ENCODE results near the gene TBL1XR1.

TBL1XR1 gene

DNA sequence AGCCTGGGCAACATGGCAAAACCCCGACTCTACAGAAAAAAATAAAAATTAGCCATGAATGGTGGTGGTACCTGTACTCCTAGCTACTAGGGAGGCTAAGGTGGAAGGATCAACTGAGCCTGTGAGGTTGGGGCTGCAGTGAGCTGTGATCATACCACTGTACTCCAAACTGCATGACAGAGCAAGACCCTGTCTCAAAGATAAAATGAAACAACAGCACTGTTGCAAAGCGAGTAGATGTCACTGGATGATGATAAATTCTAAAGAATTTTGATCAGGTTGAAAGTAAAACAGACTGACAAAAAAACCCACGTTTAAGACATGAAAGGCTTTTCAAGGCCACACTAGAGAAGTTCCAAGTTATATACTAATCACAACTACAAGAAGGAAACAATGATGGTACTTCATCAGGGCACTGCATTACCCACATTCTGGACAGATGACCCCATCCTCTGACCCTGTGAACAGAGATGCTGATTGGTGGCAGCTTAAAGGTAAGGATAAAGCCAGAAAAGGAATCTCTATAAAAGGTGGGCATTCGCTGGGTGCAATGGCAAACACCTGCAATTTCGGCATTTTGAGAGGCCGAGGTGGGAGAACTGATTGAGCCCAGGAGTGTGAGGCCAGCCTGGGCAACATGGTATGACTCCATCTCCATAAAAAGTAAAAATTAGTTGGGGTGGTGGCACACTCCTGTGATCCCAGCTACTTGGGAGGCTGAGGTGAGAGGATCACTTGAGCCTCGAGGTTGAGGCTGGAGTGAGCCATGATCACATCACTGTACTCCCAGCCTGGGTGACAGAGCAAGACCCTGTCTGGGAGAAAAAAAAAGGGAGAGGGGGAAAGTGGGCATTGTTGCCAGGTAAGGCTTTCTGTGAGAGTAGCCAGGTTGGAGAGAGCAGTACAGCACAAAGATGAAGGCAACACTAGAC is 59.2 kb downstream of the TBL1XR1 start:
- DNase-seq: no peak

DNA sequence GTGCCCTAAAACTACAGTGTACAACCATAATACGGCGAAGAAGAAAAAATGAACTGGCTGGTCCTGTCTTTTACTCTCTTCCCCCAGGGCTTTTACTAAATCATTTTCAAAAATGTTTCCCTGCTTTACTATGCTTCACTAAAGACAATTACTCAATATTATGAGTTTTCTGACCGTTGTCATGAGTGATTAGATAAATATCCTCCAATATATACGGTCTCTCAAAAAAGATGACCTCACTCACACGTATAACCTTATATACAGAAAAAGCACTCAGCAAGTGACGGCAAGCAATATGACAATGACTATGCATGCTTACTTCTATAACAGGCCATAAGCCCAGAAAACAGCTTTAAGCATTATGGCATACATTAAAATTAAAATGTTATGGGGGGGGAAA is 60.5 kb downstream of the TBL1XR1 start:
- DNase-seq: no peak

DNA sequence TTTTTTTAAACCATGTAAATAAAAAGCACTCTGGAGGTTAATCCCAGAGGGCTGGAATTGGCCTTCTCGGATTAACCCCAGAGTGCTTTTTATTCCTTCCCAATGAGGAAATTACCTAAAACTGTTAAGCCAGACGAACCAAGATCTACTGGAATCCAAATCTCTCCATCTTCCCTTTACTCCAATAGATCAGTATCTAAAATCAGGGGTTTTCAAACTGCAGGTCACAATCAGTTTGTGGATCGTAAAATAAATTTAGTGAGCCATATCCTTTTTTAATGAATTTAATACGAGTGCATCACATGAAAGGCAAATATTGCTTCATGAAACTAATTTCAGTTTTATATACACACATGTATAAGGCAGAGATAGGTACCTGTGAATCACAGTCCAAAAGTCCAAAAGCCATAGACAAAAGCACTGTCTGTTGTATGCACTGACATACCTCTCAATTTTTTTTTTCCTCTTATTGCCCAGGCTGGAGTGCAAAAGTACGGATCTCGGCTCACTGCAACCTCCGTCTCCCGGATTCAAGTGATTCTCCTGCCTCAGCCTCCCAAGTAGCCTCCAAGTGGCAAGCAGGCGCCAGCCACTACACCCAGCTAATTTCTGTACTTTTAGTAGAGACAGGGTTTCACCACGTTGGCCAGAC is 61.3 kb downstream of the TBL1XR1 start:
- no peak for DNase-seq

DNA sequence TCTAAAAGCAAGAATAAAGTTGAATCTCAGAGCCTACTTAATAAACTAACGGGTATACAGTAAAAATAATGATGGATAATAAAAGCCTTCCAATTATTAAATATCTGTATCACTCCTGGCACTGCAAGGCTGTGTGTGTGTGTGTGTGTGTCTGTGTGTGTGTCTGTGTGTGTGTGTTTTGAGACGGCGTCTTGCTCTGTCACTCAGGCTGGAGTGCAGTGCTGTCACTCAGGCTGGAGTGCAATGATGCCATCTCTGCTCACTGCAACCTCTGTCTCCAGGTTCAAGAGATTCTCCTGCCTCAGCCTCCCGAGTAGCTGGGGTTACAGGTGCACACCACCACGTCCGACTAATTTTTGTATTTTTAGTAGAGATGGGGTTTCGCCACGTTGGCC is 62.5 kb downstream of the TBL1XR1 start:
- no peak for DNase-seq

DNA sequence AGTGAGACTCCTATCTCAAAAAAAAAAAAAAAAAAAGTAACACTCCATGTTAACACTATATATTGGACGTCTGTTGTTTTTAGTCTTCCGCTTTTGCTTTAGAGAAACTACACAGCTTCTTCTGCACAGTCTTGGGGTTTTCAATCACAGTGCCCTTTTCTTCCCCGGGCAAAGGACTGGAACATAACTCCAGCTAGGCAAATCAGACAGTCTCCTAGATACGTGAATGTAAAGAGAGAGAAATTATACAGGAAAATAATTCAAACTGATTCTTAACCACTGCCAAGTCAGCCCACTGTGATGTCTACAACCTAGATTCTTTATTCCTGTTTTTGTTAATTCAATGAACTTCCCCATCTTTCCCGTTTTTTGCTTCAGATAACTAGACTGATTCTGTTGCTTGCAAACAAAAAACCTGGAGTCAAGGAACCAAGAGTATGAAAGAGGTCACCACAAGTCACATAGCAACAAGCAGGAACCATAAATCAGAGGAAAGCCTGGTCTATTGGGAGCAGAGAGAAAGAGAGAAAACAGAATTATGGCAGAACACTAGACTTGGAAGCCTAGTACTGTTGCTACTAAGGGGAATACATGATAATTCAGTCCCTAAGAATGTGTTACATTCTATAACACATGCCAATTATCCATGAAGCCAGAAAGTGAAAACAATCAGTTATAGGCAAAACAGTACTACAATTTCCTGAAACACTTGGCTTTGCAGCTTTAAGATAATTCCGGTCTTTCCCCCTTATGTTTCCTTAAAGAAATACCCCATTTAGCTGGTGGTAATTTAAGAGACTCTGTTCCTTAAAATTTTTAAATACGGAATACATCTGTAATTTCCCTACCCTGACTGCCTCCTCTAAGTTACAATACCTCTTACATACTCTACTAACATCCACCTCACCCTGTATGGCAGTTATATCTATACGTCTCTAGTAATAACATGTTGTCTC is 63.1 kb downstream of the TBL1XR1 start:
- peak; percentile 25 for DNase-seq

DNA sequence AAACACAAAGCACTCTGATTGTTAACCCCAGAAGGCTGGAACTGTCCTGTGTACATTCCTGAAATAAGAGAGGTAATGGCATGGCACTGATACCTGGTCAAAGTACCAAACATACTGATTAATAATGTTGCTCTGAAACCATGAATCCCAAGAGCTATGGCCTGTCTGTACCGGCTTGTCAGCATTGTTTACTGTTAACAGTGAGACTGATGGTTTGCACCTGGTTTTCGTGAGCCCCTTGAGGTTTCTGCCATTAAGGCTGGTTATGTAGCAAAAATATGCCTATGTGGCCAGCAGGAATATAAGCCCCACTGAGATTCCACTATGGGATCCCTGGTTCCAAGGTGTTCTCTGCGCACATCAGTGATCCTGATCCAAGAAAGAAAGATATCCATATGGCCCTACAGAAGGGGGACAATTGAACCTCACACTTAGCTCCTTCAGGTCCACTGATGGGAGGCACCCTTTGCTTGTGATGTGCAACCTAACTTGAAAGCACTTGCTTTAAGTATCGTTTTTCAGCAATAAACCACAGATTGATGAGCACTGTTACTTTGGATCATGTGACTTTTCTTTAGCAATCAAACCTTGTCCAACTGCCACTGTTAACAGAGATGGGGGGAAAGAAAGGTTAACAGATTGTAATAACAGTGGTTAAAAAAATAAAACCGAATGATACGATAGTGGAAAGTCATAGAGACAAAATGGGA is 65.2 kb downstream of the TBL1XR1 start:
- no peak for DNase-seq

DNA sequence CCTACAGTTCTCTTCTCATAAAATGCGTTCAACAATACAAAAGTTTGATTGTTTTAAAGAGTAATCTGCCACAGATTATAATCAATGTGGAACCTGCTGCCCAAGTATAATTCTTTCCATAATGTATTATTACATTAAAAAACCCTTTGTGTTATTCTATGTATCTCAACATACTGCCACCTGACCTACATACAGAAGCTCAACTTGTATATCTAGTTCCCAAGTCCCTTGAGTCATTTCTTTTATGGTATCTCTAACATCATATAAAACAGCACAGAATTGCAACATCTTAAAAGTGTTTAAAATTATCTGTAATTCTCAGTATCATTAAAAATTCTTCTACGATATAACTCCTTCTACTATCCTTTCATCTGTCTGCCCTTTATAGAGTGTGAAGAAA is 70.3 kb downstream of the TBL1XR1 start:
- no peak for DNase-seq

DNA sequence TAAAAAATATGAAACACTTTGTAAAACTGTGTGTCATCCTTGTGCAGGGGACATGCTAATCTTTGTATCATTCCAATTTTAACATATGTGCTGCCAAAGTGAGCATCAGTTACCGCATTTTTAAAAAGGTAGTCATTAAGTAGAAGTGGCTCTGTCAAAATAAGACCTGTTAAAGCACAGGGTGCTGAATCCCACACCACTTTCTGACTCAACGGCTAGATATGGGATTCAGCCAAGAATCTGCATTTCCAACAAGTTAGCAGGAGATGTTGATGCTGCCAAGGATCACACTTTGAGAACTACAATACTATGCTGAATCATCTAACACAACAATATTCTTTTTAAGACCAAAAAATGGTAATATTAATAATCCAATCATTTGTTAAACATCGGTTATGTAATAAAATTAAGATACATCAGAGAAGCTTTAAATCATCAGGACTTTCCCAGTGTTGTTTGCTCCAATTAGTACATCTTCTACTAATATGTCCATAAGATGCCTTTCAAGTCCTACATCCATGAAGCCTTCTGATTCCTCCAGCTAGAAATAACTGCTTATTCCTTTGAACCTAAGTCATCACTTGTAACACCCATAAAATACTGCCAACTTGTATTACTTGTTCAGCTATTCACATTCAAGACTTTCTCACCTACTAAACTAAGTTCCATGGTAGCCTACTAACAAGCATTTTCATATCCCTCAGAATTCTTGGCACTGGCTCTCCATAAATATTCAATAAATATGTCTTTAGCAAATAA is 71.1 kb downstream of the TBL1XR1 start:
- DNase-seq: peak; percentile 86

DNA sequence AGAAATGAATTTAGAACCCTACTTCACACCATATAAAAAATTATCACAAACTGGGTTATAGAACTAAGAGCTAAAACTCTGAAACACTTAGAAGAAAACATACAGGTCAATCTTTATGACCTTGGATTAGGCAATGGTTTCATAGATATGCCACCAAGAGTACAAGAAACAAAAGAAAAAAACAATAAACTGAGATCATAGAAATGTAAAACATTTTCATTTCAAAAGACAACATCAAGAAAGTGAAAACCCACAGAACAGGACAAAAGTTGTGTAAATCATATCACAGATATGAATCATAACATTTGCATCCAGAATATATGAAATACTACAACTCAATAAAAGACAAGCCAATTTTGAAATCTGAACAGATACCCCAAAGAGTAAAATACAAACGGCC is 72.4 kb downstream of the TBL1XR1 start:
- DNase-seq: no peak

DNA sequence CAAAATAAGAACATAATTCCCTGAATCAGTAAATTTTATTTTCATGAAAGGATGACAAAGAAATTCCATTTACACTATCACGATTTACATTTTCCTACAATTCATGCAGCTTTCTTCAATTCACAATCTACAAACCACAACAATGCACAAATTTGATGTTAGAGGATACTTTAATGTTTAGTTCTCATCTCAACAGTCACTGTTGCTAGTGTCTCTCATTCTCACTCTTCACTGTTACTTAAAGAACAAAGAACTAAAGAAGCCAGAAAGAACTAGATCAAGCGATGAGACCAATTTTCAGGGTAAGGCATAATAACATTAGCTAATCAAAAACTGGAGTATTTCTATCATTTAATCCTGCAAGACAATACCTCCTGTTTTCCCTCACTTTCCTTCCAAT is 73.5 kb downstream of the TBL1XR1 start:
- no peak for DNase-seq

DNA sequence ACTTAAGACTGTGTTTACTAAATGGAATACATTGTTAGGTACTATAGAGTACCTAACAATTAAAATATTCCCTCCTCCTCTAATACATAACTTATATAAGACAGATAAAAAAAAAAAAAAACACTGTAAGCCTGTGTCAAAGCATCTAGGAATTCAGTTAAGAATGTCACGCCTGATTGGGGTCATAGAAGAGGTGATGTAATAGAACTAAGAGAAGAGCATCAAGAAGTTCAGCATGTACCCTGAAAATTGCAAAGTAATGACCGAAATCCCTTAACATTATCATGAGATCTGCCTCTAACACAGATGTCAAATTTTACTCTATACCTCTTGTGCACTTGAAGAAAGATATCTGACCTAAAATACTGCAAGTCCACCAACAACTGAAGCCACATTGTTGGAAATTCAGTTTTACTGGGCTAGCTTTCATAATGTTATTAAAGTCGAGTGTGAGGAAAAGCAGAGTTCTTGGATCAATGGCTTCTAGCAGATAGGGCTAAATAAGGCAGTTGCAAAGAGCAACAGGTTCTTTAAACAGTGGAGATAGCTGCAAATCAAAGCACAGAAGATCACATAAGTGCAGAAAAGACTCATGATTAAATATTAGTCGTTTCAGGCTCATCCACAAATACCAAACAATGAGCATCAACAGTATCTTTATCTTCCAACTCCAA is 75.0 kb downstream of the TBL1XR1 start:
- no peak for DNase-seq

DNA sequence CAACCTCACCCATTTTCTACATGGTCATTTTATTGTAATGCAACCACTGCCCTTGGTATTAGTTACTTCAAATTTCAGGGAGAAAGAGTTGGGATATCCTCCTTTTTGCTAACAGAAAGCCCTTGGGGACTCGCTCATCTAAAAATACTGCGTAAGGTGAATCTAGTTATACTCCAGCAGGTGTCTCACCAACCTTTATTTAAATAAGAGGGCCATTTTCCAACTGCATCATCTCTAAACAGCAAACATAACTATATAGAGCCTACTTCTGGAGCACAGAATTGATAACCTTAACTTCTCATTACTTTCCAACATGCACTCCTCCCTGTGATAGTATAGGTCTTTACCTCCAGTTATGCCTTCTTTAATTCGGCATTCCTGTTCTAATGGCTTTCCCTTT is 77.5 kb downstream of the TBL1XR1 start:
- DNase-seq: no peak

DNA sequence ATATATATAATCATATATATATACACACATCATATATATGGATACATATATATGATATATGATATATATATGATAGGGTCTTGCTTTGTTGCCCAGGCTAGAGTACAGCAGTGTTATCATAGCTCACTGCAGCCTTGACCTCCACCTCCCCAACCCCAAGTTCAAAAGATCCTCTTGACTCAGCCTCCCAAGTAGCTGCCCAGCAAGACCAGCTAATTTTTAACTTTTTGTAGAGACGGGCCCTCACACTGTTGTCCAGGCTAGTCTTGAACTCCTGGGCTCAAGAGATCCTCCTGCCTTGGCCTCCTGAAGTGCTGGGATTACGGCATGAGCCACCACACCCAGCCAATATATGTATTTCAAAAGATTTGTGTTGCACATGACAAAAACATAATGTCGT is 83.0 kb downstream of the TBL1XR1 start:
- DNase-seq: no peak

DNA sequence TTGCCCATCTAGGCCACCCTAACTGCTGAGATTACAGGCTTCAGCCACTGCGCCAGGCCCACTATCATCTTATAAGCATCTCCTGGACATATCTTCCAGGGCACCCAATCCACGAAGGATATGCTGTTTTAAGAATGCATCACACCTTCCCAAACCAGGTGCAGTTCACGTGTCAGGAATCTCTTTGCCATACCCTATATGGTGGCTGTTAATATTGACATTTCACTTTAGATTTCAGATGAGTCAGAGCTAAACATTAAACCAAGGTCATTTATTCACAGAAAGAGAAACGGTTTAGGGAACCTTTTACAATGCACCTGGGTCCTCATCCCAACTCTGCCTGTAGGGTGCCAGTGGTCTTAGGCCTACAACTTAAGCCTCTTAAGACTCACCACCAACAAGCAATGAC is 85.7 kb downstream of the TBL1XR1 start:
- no peak for DNase-seq

DNA sequence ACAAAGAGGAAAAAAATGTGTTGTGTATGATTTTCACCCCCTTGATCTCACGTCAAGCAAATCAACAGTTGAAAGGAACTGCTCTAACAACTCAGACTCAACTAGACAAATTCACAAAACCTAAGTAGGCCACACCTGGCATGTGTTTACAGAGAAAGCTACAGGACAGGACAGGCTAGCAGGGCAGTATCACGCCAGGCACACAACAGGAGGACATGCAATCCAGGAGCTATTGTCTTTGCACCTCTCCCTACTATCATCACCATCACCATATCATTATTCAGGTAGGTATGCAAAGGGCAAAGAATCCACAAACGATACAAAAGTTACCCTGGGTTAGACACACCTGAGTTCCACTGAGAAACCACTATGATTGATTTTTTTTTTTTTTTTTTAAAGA is 86.4 kb downstream of the TBL1XR1 start:
- DNase-seq: no peak

DNA sequence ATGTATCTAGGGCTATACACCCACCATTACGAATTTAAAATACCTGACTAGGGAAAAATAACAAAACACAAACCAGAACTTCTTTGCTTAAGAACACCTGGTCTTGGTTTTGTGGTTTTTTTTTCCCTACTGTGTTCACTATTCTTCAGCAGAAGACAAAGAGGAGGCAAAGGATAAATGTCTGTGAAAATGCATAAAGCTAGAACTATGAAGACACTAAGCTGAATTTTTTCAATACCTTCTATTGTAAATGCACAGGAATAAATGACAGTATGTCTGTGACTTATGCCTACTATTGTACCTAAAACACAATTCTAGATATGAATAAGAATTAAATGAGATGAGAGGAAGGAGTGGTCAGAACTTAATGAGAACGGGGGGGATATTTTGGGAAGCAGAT is 86.9 kb downstream of the TBL1XR1 start:
- no peak for DNase-seq

DNA sequence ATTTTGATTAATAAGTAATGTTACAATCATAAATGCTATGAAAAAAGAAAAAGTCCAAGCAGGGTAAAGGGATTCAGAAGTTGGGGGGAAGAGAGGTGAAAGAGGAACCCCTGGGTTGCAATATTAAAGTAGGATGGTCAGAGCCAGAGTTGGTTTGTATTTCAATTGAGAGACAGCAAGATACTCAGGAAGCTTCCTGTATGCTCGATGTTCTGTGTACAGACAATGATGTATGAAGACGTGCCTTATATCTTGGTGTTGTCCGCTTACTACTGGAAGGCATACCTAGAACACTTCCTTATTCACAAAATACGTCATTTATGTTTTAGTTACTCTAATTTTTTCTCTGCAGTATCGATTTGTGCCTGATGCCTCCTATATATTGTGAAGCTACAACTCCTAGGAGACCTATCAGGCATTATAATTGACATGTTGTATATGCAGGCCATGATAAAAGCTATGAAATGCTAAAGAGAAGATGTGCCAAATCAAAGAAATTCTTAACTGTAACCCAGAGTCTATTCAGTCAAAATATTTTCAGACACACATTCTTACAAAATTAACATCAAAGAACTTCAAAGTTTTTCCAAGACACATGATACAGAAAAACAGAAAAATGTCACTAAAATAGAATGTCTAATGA is 87.5 kb downstream of the TBL1XR1 start:
- no peak for DNase-seq

DNA sequence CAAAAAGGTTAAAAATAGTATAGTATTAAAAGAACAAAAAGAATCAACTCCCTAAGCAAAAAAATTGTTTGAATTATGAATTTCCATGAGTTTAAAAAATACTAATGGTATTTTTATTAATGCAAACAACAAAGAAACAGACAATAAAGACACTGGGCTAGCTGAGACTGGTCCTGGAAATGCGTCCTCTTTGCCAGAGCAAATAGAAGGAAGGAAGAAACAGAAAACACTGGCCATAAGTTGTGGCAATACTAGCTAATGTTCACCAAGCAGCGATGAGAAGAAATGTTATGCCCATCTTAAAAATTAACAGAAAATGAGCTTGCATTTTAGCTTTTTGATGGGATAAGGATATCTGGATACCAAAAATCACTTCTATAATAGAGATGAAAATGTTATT is 88.6 kb downstream of the TBL1XR1 start:
- DNase-seq: no peak

DNA sequence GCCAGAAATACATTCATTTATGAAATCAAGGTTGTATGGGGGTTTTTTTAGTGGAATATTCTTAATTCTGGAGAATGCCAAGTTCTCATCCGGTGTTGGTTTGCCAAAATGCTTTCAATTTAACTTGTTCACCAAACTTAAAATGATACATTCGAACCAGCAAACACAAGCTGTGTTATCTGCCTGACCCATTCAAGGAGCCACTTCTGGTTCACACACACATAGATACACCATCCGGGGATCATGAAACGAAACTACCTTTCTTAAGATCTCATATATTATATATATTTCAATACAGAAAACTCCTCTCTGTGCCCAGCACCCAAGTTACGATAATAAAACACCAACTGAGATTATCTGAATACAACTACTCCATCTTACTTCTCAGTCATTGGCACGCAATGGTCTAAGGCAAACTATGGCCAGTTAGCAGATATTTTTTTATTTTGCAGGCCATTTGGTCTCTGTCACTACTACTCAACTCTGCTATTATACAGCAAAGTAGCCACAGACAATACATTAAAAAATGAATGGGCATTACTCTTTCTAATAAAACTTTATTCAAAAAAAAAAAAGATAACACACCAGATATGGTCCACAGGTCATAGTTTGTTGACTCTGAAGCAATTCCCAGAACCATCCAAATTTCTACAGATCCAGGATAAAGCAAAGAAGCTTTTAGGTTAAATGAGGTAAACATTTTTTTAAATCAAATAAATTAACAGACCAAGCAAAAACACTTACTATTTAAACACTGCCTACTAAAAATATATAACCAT is 89.6 kb downstream of the TBL1XR1 start:
- DNase-seq: no peak

DNA sequence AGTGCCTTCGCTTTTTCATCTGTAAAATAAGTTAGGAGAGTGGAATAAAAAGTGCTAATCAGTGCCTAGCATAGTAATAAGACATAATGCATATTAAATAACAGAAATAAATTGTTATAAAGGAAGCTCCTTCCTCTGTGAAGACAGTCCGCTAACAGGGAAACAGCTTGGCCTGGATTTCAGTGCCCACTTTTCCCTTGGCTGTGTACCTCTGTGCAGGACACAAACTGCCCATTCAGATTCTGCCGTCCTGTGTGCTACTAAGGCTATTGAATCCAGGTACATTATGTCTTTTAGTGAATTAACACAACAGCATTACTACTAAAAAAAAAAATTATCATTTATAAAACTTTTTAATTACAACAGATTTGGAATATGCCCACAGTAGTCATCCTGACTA is 90.7 kb downstream of the TBL1XR1 start:
- DNase-seq: no peak

Measured in fibroblast of skin of right quadriceps (primary cell).